NOMO-1 treated with dmso at 0.1 percent for 144 hours (cell line): ENCODE measurements around the gene CTNNAL1.

ENCODE experiments used
- DNase-seq: peaks from one replicate; lab custom pipeline; 2025; ENCODE audit not compliant: unreplicated experiment; lab: John Stamatoyannopoulos, UW

CTNNAL1 gene

GRCh38 chr9:109027176-109027575 is 13.9 kb upstream of the CTNNAL1 start:
- no peak for DNase-seq

GRCh38 chr9:109026306-109026705 is 13.0 kb upstream of the CTNNAL1 start:
- no peak for DNase-seq

GRCh38 chr9:109022873-109023272 is 9.6 kb upstream of the CTNNAL1 start:
- DNase-seq: no peak

- peak; percentile 9 for DNase-seq
These were observed 7.5 kb upstream of the CTNNAL1 start for GRCh38 chr9:109020581-109021511.

- no peak for DNase-seq
These were observed 6.8 kb upstream of the CTNNAL1 start for GRCh38 chr9:109020113-109020512.

- DNase-seq: no peak
These were observed 6.1 kb upstream of the CTNNAL1 start for GRCh38 chr9:109019420-109019819.

GRCh38 chr9:109017493-109017892 is 4.2 kb upstream of the CTNNAL1 start:
- no peak for DNase-seq

- no peak for DNase-seq
These were observed 3.8 kb upstream of the CTNNAL1 start for GRCh38 chr9:109017061-109017460.

GRCh38 chr9:109016132-109016531 is 2.8 kb upstream of the CTNNAL1 start:
- no peak for DNase-seq

GRCh38 chr9:109014608-109015280 is 1.4 kb upstream of the CTNNAL1 start:
- no peak for DNase-seq

- DNase-seq: no peak
These were observed 644 bp upstream of the CTNNAL1 start for GRCh38 chr9:109013679-109014607.

- DNase-seq: peak; percentile 10
These were observed 1.1 kb downstream of the CTNNAL1 start for GRCh38 chr9:109012009-109012875.

- DNase-seq: no peak
These were observed 2.0 kb downstream of the CTNNAL1 start for GRCh38 chr9:109011231-109011671.

GRCh38 chr9:109010746-109011145 is 2.6 kb downstream of the CTNNAL1 start:
- no peak for DNase-seq

- no peak for DNase-seq
These were observed 7.6 kb downstream of the CTNNAL1 start for GRCh38 chr9:109005678-109006077.

- DNase-seq: no peak
These were observed 10.2 kb downstream of the CTNNAL1 start for GRCh38 chr9:109003116-109003515.

- DNase-seq: no peak
These were observed 11.2 kb downstream of the CTNNAL1 start for GRCh38 chr9:109002141-109002540.

GRCh38 chr9:109001275-109001676 is 12.0 kb downstream of the CTNNAL1 start:
- no peak for DNase-seq

GRCh38 chr9:108997112-108997511 is 16.2 kb downstream of the CTNNAL1 start:
- DNase-seq: peak; percentile 11

- DNase-seq: peak; percentile 53
These were observed 16.7 kb downstream of the CTNNAL1 start for GRCh38 chr9:108996643-108997042.
